Pancreas (tissue), 10 donors: Measurements from ENCODE around the gene SOX1. TPM values are rescaled to one million over a fixed set of nuclear protein-coding genes. Genes with fewer than 3 reads are reported as not detected.

Experiments used
- ATAC-seq, 4 donors: fragments of 200-7000 bp; cut with Tn5 transposase; one replicate each; pipeline versions ENCODE4 v1.8.0 to v1.9.1; 2020; ENCODE audit warnings: mild to moderate bottlenecking in 4 of 4, moderate library complexity in 4 of 4
- DNase-seq, 6 donors: peaks; one replicate each; pipeline ENCODE4 v3.0.0-alpha.2; 2020
- FAIRE-seq: peaks from 2 replicates; lab custom pipeline; 2012; peaks lifted over from hg19 to GRCh38; lab: Jason Lieb, UNC
- H3K27ac ChIP-seq, 4 donors: fragments of 200-600 bp; sonication (generic); 1 replicate in 3 of 4; 2 replicates in 1 of 4; pipeline versions ENCODE4 v1.5.0 to v1.8.0; 2020
- H3K27me3 ChIP-seq, 4 donors: fragments of 200-600 bp; one replicate each; pipeline ENCODE4 v1.8.0; 2021
- H3K36me3 ChIP-seq, 3 donors: fragments of 200-600 bp; sonication (generic) in 1 of 3; one replicate each; pipeline versions ENCODE4 v1.5.0 to v1.8.0; 2020 to 2021
- H3K4me1 ChIP-seq, 3 donors: fragments of 200-600 bp; one replicate each; pipeline ENCODE4 v1.8.0; 2021
- H3K4me3 ChIP-seq, 4 donors: fragments of 200-600 bp; sonication (generic) in 2 of 4; one replicate each; pipeline versions ENCODE4 v1.5.0 to v1.8.0; 2020 to 2021
- H3K9me3 ChIP-seq, 4 donors: fragments of 200-600 bp; one replicate each; pipeline ENCODE4 v1.8.0; 2021
- CTCF ChIP-seq, 4 donors: fragments of 200-600 bp; sonication (generic) in 3 of 4; IDR thresholded peaks; one replicate each; pipeline versions ENCODE4 v1.5.0 to v1.8.0; 2021; ENCODE audit warnings: antibody characterized with exemption in 4 of 4
- WGBS, 2 donors: extraction: QIAGEN DNeasy Blood & Tissue Kit; methylation state at CpG; one replicate each; pipeline ENCODE4 v1.1.7; 2013; 5-methylcytosine and 5-hydroxymethylcytosine counted together
- intact Hi-C, 3 donors: fragments of 100-400 bp; cut with DNase I; formaldehyde crosslinking; loops; one replicate each; pipeline versions ENCODE4 v1.11.1 to v1.14.2; 2022
- polyA plus RNA-seq, 2 donors: library from polyadenylated mRNA; stranded (reverse); fragments of 200-250 nt; gene quantifications; one replicate each; pipeline ENCODE4 v1.2.3, GENCODE V29; 2013
- total RNA-seq, 6 donors: library from RNA; stranded (reverse); fragmentation: NEBNext Ultra II Directional in 4 of 6; extraction: Animal tissue kit (Norgen Biotek cat#: 25700) in 4 of 6; gene quantifications; one replicate each; pipeline versions ENCODE4 v1.2.1 to v1.2.4, GENCODE V29; 2021 to 2023
- donor health status: healthy with polysubstance abuse.
- donor health status: DM: no; HTN: no; CAD: no; lungs with moderate emphysema.
- donor health status: DM: no; HTN: no; CAD: no.
- donor health status: control.
- donor health status: control.
- donor health status: Bipolar disorder and iron deficiency.
- donor health status: DM: yes; HTN: yes; CAD: no.
- donor health status: DM: no; HTN: no; CAD: no.
- donor health status: DM: no; HTN: no; CAD: no.
- donor health status: DM: yes; HTN: yes; CAD: no.

The SOX1 gene
- total and polyA plus RNA-seq, 8 donors, result not detected

DNA sequence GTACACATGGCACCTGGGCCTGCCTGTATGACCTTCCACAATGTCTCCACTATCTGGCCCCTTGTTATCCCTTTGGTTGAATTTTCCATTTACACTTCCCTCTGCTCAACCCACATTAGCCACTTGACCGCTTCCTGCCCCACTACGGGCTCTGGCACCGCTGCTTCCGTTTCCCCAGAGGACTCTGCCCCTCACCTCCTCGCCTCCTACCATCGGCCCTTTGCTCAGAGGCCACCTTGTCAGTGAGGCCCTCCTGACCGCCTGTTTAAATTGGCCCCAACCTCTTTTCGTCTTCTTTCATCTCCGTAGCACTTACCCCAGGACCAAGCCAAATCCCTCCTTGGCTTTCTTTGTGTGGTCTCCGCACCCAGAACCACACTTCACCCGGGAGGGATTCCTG is 47.4 kb downstream of the SOX1 start:
- no peak overlapping the region for H3K27ac ChIP-seq
- H3K27me3 ChIP-seq, result peaks cover 0 to 17% (median 0%) of the 10 kb centered on the region in 4 donors
- no peaks in the 10 kb centered on the region for H3K36me3 ChIP-seq
- intact Hi-C loops, result no loop called here
- H3K9me3 ChIP-seq, result no peaks in the 10 kb centered on the region
- ATAC-seq (no peak), DNase-seq (no peak), FAIRE-seq (no peak)
- H3K4me1 ChIP-seq, result no peaks in the 10 kb centered on the region
- no peak for TF ChIP-seq CTCF (IDR thresholded peaks at IDR 0.05)
- no peak overlapping the region for H3K4me3 ChIP-seq
- 63 to 76% methylated on average over 11 of the region's 11 CpGs for WGBS, 2 donors

DNA sequence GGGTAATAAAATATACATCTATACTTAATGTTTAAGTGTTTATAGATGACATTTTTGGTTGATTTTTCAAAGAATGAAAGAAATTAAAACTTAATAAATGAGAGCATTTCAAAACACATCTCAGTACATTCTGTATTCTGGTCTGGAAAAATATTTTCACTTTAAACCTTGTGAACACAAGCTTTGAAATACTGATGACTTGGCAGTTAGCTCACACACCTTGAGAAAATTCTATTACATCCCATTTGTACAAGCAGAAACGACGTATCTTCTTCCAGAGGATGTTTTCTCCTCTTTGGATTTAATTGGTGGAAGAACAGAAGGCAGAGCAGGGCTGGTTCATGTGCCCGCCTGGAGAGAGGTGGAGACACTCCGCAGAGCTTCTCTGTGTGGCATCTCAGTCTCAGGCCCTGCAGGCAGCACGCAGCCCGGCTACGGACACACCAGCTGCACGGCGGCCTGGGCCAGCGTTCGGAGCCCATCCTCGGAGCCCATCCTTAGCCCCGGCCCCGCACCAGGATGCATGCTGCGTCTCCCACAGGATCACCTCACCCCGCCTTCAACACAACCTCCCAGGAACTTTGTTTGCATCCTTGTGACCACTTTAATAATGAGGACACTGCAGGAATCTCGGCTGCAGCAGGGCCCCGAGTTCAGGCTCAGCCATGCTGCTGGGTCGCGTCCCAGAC is 48.6 kb downstream of the SOX1 start:
- Histone ChIP-seq H3K27ac (no peak overlapping the region), H3K27me3 (peaks cover 0 to 16% (median 0%) of the 10 kb centered on the region in 4 donors), H3K36me3 (no peaks in the 10 kb centered on the region), H3K4me1 (no peaks in the 10 kb centered on the region), H3K4me3 (no peak overlapping the region), H3K9me3 (no peaks in the 10 kb centered on the region)
- TF ChIP-seq CTCF (IDR thresholded peaks at IDR 0.05), result no peak
- no peak for ATAC-seq
- FAIRE-seq, result no peak
- no peak for DNase-seq
- 60 to 68% methylated on average over 20 of the region's 20 CpGs for WGBS, 2 donors
- intact Hi-C loops, result no loop called here

GRCh38 chr13:112116187-112116950 is 49.4 kb downstream of the SOX1 start:
- no peaks in the 10 kb centered on the region for H3K9me3 ChIP-seq
- FAIRE-seq (no peak), ATAC-seq (no peak), DNase-seq (no peak)
- 61 to 72% methylated on average over 22 of the region's 22 CpGs for WGBS, 2 donors
- no peak overlapping the region for H3K4me3 ChIP-seq
- peaks cover 0 to 11% (median 0%) of the 10 kb centered on the region in 4 donors for H3K27me3 ChIP-seq
- TF ChIP-seq CTCF (IDR thresholded peaks at IDR 0.05), result no peak
- H3K36me3 ChIP-seq, result no peaks in the 10 kb centered on the region
- H3K4me1 ChIP-seq, result no peaks in the 10 kb centered on the region
- H3K27ac ChIP-seq, result no peak overlapping the region
- intact Hi-C loops, result no loop called here

GRCh38 chr13:112117258-112117954 is 50.5 kb downstream of the SOX1 start:
- 51 to 65% methylated on average over 14 of the region's 14 CpGs for WGBS, 2 donors
- DNase-seq, result no peak
- no peak overlapping the region for H3K27ac ChIP-seq
- intact Hi-C loops, result no loop called here
- no peak for TF ChIP-seq CTCF (IDR thresholded peaks at IDR 0.05)
- no peaks in the 10 kb centered on the region for H3K4me1 ChIP-seq
- no peak for ATAC-seq
- no peak overlapping the region for H3K4me3 ChIP-seq
- H3K9me3 ChIP-seq, result no peaks in the 10 kb centered on the region
- no peak for FAIRE-seq
- H3K36me3 ChIP-seq, result no peaks in the 10 kb centered on the region
- peaks cover 0 to under 1% (median 0%) of the 10 kb centered on the region in 4 donors for H3K27me3 ChIP-seq
